HG02840 (cell line): Measurements from ENCODE around the gene NDUFAB1.
"Not testable (repeated sequence)": the region's sequence is repeated elsewhere in the genome, so short reads cannot be mapped to it uniquely, and the experiment has no call there.

Experiments used
- ATAC-seq: cut with Tn5 transposase; IDR thresholded peaks from one replicate; pipeline ENCODE4 v1.9.1; 2021; ENCODE audit warnings: mild to moderate bottlenecking, moderate library complexity, moderate number of reproducible peaks; ENCODE audit not compliant: unreplicated experiment, low FRiP score

Gene NDUFAB1

DNA sequence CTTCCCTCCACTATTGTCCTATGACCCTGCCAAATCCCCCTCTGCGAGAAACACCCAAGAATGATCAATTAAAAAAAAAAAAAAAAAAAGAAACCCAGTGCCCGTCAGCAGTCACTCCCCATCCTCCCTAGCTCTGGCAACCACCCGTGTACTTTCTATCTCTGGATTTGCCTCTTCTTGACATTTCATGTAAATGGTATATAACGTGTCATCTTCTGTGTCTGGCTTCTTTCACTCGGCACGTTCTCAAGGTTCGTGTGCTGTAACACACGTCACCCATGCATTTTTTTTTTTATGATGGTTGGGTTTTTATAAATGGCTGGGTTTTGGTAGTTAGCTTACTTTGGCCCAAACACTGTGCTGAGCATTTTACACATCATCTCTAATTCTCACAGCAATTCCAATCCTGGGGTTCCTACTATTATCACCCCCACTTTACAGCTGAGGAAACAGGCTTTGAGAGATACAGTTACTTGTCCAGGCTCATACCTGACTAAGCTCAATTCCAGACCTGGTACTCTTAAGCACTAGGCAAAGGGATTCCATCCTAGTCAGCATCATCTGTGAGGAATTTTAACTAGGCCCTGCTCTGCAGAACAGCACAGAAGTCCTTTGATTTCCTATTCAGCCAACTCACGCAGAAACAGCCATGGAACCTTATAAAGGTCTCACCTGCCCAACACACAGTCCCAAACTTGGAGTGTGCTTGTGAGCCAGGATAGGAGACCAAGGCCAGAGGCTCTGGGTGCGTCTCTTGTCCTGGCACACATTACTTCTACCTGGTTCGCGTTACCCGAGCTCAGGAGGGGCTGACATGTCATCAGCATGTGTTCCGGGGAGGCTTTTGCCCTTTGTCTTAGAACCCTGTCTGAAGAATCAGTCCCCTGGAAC is 11.7 kb downstream of the NDUFAB1 start:
- ATAC-seq = no peak

DNA sequence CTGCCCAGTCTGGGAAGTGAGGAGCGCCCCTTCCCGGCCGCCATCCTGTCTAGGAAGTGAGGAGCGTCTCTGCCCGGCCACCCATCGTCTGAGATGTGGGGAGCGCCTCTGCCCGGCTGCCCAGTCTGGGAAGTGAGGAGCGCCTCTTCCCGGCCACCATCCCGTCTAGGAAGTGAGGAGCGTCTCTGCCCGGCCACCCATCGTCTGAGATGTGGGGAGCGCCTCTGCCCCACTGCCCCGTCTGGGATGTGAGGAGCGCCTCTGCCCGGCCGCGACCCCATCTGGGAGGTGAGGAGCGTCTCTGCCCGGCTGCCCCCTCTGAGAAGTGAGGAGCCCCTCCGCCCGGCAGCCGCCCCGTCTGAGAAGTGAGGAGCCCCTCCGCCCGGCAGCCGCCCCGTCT is 12.8 kb downstream of the NDUFAB1 start:
- ATAC-seq = not testable (repeated sequence)

DNA sequence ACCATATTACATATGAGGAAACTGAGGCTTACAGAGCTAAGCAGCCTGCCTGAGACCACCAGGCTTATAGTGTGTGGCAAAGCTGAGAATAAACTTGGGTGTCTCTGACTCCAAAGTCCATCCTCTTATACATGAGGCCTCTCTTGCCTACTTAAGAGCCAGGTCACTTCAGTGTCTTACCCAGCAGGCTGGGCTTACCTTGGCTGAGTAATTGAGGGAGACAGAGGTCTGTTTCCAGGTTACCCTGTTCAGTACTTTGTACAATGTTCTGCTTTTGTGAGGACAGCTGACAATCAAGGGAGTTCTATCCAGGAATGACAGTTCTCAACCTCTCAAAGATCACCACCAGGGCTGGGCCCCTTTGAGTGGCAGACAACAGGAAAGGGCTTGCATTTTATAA is 14.4 kb downstream of the NDUFAB1 start:
- no peak for ATAC-seq

DNA sequence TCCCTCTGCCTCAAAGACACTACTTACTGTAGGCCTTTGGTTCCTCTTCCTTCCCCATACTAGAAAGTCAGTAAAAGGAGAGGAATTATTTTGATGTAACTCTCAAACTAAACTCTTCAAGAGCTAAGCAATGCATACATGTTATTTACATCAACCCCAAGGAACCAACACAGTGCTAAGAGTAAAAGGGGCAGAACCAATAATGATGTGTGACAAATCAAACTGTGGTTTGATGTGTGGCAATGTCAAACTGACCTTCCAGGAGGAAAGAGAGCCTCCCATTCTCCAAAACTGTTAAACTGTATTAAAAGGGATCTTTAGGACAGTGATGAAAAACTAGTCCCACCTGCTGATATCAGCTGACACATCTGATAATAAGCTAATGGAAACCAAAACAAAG is 15.7 kb downstream of the NDUFAB1 start:
- no peak for ATAC-seq

DNA sequence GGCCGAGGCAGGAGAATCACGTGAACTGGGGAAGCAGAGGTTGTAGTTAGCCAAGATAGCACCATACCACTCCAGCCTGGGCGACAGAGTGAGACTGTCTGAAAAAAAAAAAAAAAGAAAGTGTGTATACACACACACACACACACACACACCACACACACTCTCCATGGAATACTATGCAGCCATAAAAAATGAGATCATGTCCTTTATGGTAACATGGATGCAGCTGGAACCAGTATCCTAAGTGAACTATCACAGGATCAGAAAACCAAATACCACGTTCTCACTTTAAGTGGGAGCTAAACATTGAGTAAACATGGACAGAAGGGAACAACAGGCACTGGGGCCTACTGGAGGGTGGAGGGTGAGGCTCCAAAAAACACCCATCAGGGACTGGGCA is 16.7 kb downstream of the NDUFAB1 start:
- ATAC-seq = no peak

DNA sequence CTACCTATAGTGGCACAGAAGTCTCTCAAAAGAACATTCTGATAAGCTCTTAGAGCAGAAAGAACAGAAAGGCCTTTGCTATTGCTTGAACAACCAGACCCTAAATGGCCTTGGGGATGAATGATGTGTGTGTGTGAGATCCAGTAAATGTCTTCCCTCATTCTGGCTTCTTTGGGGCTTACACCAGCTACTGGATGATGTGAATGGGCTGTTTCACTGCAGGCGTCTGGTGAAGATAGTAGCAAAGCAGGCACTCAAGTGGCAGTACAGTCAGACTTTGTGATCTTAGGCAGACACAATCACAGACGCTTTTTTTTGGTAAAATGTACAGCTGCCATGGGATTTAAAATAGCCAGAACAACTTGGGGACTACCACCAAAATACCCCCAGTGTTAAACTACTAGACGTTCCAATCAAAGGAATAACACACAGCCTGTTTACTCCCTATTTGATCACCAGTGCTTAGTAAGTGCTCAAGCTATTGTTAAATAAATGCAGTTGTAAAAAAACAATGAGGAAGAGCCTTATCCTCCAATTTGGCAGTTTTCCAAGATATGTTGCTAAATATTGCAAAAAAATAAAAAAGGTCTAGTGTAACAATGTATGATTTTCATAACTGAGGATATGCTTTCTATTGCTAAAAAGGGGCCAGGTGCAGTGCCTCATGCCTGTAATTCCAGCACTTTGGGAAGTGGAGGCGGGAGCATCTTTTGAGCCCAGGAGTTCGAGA is 17.9 kb downstream of the NDUFAB1 start:
- no peak for ATAC-seq

DNA sequence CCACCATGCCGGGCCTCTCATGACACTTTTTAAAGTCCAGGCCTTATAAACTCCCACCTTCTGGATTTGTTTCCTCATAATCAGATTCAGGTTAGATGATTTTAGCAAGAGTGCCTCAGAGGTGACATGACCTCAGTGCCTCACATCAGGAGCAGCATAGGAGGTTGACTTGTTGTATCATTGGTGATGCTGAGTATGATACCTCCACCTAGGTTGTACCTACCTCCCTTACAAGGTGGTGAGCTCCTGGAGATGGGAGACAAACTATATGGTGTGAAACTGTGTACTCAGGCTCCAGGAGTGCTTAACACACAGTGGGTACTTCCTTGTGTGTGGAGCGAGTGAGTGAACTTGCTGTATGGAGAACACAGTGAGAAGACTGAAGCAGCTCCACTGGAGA is 18.6 kb downstream of the NDUFAB1 start:
- ATAC-seq = no peak

DNA sequence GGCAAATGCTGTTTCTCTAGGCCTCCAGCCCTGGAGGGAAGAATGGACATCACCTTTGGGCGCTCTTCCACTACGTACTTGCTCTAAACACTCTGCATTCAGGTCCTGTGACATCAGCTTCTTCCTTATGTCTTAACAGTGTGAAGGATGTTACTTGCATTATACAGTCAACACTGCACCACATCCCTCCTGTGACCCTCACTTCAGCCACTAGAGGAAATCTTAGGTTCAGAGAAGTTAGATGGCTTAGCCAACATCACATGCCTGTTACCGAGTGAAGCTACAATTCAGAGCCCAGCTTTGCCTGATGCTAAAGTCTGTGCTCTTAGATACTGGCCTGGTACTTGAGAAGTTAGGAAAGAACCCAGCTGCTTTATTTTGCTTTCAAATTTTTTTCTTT is 20.3 kb downstream of the NDUFAB1 start:
- no peak for ATAC-seq

DNA sequence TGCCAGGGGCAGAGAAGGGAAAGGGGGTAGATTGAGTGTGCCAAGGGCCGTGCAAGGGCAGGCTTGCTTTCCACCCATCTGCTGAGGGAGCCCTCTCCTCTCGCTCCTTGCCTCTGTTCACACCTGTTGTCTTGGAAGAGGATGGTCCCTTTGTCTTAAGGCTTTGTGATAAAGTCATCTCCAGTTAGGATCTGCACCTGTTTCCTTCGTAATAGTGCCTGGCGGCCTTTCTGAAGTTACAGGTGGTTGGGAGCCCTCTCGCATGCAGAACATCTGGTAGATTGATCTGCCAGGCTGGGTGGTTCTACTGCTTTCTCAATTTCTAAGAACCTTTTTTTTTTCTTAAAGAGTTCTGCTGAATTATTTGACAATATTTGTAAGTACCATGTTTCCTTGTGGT is 22.3 kb downstream of the NDUFAB1 start:
- no peak for ATAC-seq

DNA sequence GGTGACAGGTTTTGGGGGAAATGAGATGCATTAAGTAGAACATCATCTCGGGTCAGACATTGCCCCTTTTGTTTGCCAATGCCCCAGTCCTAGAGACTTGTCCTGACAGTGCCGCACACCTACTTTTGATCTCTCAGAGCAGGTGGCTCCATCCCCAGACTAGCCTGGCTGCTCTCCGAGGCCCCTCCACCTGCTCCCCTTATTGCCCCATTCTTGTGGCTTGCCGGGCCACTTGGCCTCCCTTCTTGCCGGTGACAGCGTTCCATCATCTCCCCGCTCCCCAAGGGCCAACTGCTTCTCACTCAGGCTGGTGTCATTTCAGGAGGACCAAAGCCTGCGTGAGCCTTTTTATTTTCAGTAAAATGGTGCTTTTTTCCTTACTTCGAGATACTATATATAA is 23.7 kb downstream of the NDUFAB1 start:
- ATAC-seq = no peak

DNA sequence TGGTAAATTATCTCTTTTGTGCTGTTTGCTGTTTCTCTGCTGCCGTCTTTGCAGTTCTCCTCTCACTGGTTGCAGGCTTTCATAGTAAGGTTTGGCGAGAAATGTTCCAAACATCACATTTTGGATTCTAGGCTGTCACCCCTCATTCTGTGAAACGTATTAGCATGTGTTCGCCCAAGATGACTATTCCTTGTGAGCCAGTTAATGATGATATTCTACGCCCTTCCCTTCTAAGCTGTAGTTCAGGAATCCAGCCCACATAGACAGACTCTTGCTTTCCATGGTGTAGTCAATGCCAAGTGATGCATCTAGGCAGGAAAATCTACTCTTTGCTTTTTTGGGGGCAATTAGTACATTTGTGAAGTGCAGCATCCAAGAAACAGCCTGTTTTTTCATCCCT is 24.2 kb downstream of the NDUFAB1 start:
- no peak for ATAC-seq

DNA sequence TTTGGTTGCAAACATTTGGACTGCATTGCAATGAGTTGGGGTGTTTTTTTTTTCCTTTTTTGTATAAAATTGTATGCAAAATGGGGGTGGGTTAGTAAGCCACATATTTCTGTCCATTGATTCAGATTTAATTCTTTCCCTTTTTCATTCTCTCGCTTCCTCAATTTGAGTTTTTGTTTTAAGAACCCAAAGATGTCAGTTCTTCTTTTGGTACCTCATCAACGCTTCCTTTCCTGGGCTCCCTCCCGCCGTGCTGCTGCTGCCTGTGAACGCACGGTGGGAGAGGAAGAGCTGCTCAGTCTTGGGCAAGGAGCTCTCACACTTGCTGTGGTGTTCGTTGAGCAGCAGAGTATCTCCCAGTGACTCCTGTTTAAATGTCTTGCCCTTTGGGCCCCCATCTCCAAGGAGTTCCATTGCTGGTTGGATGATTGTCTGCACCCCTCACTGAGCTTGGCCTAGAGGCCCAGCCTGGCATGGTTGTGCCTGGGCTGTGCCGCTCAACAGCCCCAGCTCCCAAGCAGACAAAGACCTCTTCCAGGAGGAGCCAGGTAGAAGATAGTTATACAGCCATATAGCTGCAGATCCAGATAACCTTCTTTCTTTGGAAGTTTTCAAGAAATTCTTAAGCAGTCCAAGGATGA is 25.0 kb downstream of the NDUFAB1 start:
- ATAC-seq = no peak

DNA sequence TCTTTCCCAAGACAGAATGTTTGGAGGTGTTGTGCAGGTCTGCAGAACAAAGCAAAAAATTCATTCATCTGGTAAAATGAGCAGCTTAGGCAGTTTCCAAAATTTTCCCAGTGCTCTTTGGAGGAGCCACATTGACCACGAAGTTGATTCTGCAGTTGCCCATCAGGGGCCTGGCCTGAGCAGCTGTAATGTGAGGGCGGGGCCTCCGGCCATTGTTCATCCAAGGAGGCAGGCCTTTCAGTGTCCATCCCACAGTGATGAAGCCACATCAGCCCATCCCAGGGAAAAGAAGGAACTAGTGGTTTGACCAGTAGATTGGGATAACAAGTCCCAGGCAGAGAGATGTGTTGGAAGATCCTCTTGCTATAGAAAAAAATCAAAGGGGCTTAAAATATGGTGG is 28.5 kb downstream of the NDUFAB1 start:
- ATAC-seq = no peak

DNA sequence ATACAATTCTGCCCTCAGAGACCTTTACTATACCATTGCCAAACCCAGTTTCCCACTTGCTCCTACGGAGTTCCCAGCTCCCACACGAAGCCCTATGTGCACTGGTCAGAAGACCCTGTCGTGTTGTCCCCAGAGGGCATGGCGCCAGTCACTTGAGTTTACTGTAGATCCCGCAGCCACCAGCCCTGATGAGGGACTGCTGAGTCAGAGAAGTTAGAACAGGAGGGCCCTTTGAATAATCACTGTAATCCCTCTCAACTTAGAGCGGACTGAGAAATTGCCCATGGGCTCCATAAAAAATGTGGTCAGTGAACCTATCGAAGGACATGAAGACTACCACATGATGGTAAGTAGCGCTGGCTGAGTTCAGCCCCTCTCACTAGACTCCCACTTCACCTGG is 29.4 kb downstream of the NDUFAB1 start:
- ATAC-seq = no peak

DNA sequence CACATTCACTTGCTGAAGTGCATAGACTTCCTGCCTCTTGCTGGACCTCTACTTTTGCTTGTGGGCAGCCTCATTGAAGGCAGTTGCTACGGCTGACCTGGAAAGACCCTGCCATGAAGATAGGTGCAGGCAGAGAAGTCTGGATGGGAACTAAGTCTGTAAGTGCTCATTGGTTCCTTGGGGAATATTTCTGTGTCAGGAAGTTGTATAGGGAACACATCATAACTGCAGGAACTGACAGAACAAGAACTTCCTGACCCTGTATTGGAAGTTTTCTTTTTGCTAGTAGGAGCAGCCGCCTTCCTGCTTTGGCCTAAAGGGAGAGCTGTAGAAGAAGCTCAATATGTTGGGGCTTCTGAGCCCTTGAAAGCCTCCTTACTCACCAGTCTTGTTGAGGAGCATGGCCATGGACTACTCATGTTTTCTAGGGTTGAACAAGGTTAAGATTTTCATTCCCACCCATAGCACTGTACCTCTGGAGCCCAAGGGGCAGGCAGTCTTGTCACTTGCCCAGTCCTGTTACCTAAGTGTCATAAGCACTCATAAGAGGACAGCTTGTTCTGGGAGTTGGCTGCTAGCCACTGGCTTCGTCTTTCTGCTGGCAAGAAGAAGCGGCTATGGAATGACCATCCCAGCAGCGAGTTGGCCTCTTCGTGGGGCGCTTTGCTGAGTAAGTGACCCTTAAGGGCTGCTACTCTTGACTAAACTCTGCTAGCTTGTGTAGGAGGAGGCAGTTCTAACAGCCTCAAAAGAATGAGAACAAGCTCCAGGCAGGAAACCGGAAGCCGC is 31.3 kb downstream of the NDUFAB1 start:
- ATAC-seq = no peak

DNA sequence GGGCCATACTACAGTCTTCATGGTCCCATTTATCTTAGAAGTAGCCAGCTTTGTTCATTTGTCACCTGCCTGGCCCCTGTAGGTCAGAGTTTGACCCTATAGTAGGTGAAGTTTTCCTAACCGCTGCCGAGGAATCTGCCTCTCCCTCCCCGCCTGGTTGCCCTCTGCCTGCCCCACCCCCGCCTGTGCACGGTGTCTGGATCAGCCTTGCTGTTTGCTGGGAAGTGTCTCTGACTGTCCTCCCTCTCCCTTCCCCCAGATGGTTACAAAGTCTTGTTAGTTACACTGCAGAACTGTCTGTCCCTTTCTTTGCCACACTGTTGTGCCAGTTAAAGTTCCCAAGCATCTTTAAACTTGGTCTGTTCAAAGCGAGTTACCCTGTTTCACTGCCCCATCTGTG is 32.9 kb downstream of the NDUFAB1 start:
- no peak for ATAC-seq

DNA sequence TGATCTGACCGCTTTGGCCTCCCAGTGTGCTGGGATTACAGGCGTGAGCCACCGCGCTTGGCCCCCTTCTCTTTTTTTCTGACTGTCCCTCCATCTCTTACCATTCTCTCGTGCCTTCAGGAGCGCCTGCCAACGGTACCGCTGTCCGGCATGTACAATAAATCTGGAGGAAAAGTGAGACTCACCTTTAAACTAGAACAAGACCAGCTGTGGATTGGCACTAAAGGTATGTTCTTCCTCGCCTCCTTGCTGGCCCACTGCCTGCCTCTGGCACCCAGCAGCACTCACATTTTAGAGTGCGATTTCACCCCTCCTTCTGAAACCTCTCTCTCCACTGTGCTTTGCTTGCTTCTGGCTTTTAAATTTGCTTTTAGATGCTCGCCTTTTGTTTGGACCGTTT is 33.6 kb downstream of the NDUFAB1 start:
- no peak for ATAC-seq

DNA sequence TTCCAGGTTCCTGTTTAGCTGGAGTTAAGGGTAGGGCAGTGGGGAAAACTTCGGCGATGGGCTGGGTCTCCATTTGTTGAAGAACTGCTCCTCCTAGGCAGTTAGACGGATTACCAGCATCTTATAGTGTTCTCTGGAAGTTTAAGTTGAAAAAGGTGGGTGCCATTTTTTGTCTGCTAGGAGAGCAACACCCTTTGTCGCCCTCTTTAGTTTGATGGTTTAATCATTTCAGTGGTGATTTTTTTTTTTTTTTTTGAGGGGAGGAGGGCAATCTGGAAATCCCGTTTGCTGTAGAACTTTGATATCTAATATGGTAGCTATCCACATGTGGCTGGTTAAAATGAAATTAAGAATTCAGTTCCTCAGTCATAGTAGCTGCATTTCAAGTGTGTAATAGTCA is 34.5 kb downstream of the NDUFAB1 start:
- no peak for ATAC-seq

DNA sequence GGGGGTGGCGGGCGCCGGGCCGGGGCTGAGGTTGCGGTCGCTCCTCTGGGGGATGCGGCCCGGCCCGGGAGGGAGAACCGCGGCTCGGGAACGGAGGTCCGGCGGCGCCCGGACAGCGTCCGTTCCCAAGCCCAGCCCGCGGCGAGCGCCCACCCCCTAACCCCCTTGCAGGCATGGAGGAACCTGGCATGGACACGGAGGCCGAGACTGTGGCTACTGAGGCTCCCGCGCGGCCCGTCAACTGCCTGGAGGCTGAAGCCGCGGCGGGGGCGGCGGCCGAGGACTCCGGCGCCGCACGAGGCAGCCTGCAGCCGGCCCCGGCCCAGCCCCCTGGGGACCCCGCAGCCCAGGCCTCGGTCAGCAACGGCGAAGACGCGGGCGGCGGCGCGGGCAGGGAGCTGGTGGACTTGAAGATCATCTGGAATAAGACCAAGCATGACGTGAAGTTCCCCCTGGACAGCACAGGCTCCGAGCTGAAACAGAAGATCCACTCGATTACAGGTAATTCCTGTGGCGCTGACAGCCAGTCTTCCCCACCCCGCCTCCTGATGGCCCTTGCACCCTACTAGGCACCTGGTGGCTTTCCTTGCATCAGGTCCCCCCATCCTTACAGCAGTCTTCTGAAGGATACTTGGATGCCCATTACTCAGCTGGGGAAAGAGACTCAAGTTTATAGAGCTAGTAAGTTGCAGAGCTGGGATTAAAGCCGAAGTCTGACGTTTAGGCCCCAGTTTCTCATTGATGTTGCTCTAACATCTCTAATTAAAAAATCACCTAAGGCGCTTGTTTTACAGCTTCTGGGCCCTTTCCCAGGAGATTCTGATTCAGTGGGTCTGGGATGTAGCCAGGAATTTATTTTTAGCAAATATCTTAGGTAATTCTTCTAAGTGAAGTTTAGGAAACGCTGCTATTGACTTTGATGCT is 38.1 kb downstream of the NDUFAB1 start:
- ATAC-seq = peak; percentile 1
